ENCODE data around the gene GRIP2.

DNA sequence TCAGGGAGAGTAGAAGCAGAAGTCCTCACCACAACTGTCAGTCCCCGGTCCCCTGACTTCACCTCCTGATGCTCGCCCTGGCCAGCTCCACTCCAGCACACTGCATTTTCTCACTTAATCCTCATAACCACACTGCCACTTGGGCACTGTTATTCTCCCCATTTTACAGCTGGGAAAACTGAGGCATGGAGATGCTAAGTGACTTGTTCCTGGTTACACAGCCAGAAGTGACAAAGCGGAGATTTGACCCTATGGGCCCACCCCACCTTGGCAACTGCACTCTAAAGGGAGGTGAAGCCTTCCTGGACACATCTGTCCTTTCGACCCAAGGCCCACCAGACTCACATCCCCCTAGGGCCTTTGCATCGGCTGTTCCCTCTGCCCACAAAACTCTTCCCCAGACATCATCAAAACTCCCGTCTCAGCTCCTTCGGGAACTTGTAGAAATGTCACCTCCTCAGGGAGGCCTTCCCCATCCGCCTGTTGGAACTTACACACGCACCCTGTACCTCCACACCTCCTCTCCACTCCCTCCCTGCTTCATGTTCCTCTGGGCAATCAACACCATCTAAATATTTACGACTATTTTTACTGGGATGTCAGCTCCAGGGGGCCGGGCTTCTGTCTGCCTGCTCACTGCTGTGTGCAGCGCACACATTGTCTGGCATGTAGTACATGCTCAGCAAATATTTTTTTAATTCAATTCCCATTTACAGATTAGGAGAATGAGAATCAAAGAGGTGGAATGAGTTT lies 3.1 kb downstream of the GRIP2 start:
- no peak for TF ChIP-seq GATA3 (IDR thresholded peaks at IDR 0.05; ENCODE audit: low read depth, low read length)
- TF ChIP-seq GATA2 (IDR thresholded peaks at IDR 0.05; ENCODE audit: low read depth, low read length): no peak
